GM10248 (cell line): ENCODE data around the gene PFN2.
"Not testable (repeated sequence)": the region's sequence is repeated elsewhere in the genome, so short reads cannot be mapped to it uniquely, and the experiment has no call there.

Experiments
- CTCF ChIA-PET: fragments of 300-600 bp; sonication (Branson Sonifier 250); formaldehyde crosslinking; extraction: SDS; loops from one replicate; lab custom pipeline; 2021; ENCODE audit warnings: antibody characterized with exemption; lab: Yijun Ruan, JAX
- POLR2A ChIA-PET: fragments of 350-650 bp; sonication (Branson Sonifier 250); formaldehyde crosslinking; extraction: SDS; loops from one replicate; lab custom pipeline; 2020; ENCODE audit warnings: antibody characterized with exemption; lab: Yijun Ruan, JAX
- DNase-seq: peaks from one replicate; pipeline ENCODE4 v3.0.0; 2012; ENCODE audit errors: extremely low spot score
- TF ChIP-seq, protein P1 (sequence below): IDR thresholded peaks from 2 replicates; pipeline ENCODE4 v1.5.1; 2012; ENCODE audit warnings: mild to moderate bottlenecking, low read depth; ENCODE audit errors: extremely low read depth, missing control alignments, control extremely low read depth

PFN2 gene

GRCh38 chr3:149983628-149984027 is 12.9 kb upstream of the PFN2 start:
- DNase-seq = no peak
- POLR2A ChIA-PET = no interaction called here
- TF ChIP-seq, protein P1, sequence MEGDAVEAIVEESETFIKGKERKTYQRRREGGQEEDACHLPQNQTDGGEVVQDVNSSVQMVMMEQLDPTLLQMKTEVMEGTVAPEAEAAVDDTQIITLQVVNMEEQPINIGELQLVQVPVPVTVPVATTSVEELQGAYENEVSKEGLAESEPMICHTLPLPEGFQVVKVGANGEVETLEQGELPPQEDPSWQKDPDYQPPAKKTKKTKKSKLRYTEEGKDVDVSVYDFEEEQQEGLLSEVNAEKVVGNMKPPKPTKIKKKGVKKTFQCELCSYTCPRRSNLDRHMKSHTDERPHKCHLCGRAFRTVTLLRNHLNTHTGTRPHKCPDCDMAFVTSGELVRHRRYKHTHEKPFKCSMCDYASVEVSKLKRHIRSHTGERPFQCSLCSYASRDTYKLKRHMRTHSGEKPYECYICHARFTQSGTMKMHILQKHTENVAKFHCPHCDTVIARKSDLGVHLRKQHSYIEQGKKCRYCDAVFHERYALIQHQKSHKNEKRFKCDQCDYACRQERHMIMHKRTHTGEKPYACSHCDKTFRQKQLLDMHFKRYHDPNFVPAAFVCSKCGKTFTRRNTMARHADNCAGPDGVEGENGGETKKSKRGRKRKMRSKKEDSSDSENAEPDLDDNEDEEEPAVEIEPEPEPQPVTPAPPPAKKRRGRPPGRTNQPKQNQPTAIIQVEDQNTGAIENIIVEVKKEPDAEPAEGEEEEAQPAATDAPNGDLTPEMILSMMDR = no peak
- CTCF ChIA-PET = interaction anchor here (0.8 to 1.1 kb wide), 2 partner anchors 16 to 26 kb away, joined by 3 read pairs; no protein-coding TSS in a partner anchor

- POLR2A ChIA-PET, DNase-seq: not testable (repeated sequence)
- CTCF ChIA-PET = interaction anchor here (0.8 kb wide), 1 partner anchor 15 kb away, joined by 3 read pairs; no protein-coding TSS in a partner anchor
Measured at GRCh38 chr3:149983053-149983452, 12.4 kb upstream of the PFN2 start.

- POLR2A ChIA-PET, DNase-seq: not testable (repeated sequence)
- CTCF ChIA-PET = interaction anchor here (1.3 kb wide), 1 partner anchor 211 kb away, joined by 4 read pairs; no protein-coding TSS in a partner anchor
Measured at GRCh38 chr3:149981979-149982378, 11.3 kb upstream of the PFN2 start.

DNA sequence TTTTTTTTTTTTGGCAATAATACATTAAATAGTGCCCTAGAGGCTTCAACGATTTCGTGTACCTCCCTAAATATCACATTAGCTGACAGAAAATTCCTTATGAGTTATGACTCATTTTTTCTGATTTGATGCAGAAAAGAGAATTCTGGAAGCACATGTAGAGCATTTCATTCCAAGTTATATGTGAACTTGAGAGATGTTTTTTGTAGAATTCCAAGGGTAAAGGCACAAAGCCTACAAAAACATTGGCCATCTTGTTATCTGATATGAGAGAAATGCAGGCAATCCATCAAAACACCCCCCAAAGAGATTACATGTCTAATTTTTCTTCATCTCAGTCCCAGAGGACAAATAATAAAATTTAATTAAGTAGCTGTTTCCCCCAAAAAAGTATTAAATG is 6.7 kb upstream of the PFN2 start:
- no peak for DNase-seq
- TF ChIP-seq, protein P1 = no peak
- ChIA-PET POLR2A (no interaction called here), CTCF (interaction anchor here (1.0 to 2.5 kb wide), 4 partner anchors 11 to 207 kb away, joined by 3 to 9 read pairs (median 4); no protein-coding TSS in a partner anchor)

DNA sequence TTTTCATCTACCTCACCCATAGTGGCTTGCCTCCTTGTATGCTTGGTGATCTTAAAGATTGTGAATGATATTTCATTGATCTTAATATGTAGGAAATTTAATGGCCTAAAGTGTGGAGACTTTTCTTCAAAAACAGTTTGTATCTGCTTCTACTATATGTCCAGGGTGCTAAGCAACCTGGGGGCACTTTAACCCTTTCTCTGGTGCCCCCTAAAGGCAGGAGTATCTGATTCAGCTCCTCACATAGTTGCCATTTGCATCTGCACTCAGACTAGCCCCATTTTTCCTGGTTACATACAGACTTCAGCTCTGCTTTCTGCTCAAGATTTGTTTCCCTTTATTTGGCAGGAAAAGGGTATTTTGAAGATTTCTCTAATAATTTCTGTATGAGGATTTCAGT is 5.2 kb upstream of the PFN2 start:
- POLR2A ChIA-PET = no interaction called here
- CTCF ChIA-PET = interaction anchor here (1.2 to 2.5 kb wide), 2 partner anchors 9 to 96 kb away, joined by 3 to 9 read pairs; no protein-coding TSS in a partner anchor
- DNase-seq = no peak
- TF ChIP-seq, protein P1 = peak; percentile 27

DNA sequence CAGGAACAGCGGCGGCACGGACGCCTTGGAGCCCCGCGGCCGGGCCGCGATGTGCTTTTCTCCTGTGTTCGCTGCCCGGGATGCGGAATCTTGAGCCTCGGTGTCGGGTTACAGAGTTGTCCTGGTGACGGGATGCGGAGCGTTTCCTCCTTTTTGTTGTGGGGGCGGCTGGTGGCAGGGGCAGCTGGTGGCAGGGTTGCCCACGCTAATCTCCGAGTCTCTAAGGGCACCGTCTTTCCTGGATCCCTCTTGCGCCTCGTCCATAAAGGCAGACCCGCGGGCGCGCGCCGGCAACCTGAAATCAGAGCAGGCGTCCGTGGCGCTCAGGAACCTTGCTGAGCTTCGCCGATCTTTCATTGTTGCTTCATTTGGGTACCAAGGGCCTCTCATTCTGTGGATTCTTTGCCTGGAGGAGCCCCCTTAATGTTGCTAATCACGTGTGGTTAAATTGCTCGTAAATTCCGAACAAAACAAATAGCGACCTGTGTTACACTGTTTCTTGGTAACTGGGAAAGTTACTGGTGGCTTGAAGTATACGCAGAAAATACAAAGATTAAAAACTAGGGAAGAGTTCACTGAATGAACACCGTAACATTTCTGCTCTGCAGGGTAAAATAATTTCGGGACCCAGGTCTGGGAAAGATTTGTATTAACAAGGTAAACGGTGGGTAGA is 844 bp upstream of the PFN2 start:
- DNase-seq = peak; percentile 27
- TF ChIP-seq, protein P1 = no peak
- ChIA-PET CTCF (interaction anchor here (0.8 to 2.5 kb wide), 3 partner anchors 211 to 249 kb away, joined by 3 to 7 read pairs (median 4); no protein-coding TSS in a partner anchor), POLR2A (no interaction called here)

- DNase-seq = peak; percentile 73
- ChIA-PET CTCF (interaction anchor here (0.9 to 4.6 kb wide), 7 partner anchors 12 to 256 kb away, joined by 3 to 54 read pairs (median 3); no protein-coding TSS in a partner anchor), POLR2A (no interaction called here)
- TF ChIP-seq, protein P1 = no peak
Measured at GRCh38 chr3:149969940-149970715, 567 bp downstream of the PFN2 start.
